Stimulated activated CD8-positive, alpha-beta memory T cell treated with anti-CD3 and anti-CD28 coated beads, Interleukin-12 subunit alpha, Interleukin-12 subunit beta, amount 100 ng/mL, for 24 hours (primary cell): ENCODE measurements around the gene C11orf86.
"Not testable (repeated sequence)": the region's sequence is repeated elsewhere in the genome, so short reads cannot be mapped to it uniquely, and the experiment has no call there.

ENCODE experiments used
- DNase-seq: peaks from one replicate; pipeline ENCODE4 v3.0.0-alpha.2; 2020; ENCODE audit errors: extremely low read depth

C11orf86 gene

GRCh38 chr11:66967670-66968425, 7.3 kb upstream of the C11orf86 start:
- DNase-seq: no peak

- DNase-seq: no peak
Observed at GRCh38 chr11:66969584-66970225, 5.4 kb upstream of the C11orf86 start.

- DNase-seq: no peak
Observed at GRCh38 chr11:66970371-66970806, 4.7 kb upstream of the C11orf86 start.

- no peak for DNase-seq
Observed at GRCh38 chr11:66970807-66971442, 4.2 kb upstream of the C11orf86 start.

- DNase-seq: no peak
Observed at GRCh38 chr11:66971488-66971887, 3.6 kb upstream of the C11orf86 start.

GRCh38 chr11:66973956-66974580, 1.0 kb upstream of the C11orf86 start:
- no peak for DNase-seq

GRCh38 chr11:66975405-66976027, 412 bp downstream of the C11orf86 start:
- DNase-seq: no peak

- no peak for DNase-seq
Observed at GRCh38 chr11:66976028-66976467, 944 bp downstream of the C11orf86 start.

GRCh38 chr11:66976925-66977324, 1.8 kb downstream of the C11orf86 start:
- no peak for DNase-seq

GRCh38 chr11:66978229-66978628, 3.1 kb downstream of the C11orf86 start:
- no peak for DNase-seq

- no peak for DNase-seq
Observed at GRCh38 chr11:66978717-66979116, 3.6 kb downstream of the C11orf86 start.

GRCh38 chr11:66979336-66979980, 4.4 kb downstream of the C11orf86 start:
- no peak for DNase-seq

GRCh38 chr11:66981976-66982578, 7.0 kb downstream of the C11orf86 start:
- DNase-seq: no peak

- no peak for DNase-seq
Observed at GRCh38 chr11:66983275-66983924, 8.3 kb downstream of the C11orf86 start.

- no peak for DNase-seq
Observed at GRCh38 chr11:66985508-66986177, 10.5 kb downstream of the C11orf86 start.

GRCh38 chr11:66986178-66986545, 11.1 kb downstream of the C11orf86 start:
- DNase-seq: no peak

- DNase-seq: no peak
Observed at GRCh38 chr11:66987158-66987620, 12.1 kb downstream of the C11orf86 start.

- no peak for DNase-seq
Observed at GRCh38 chr11:66987924-66988637, 13.0 kb downstream of the C11orf86 start.

GRCh38 chr11:66988741-66989140, 13.6 kb downstream of the C11orf86 start:
- DNase-seq: not testable (repeated sequence)
